Ascending aorta (tissue), 2 donors: Measurements from ENCODE around the gene UNK. TPM values are rescaled to one million over a fixed set of nuclear protein-coding genes. Genes with fewer than 3 reads are reported as not detected.
"Not testable (repeated sequence)": the region's sequence is repeated elsewhere in the genome, so short reads cannot be mapped to it uniquely, and the experiment has no call there.

Experiments
- DNase-seq, 2 donors: peaks; one replicate each; pipeline ENCODE4 v3.0.0-alpha.2; 2019; ENCODE audit warnings: low spot score in 2 of 2
- H3K27ac ChIP-seq, 2 donors: fragments of 200-600 bp; sonication (generic); one replicate each; pipeline ENCODE4 v1.5.1; 2016 to 2017; ENCODE audit warnings: mild to moderate bottlenecking in 1 of 2
- H3K27me3 ChIP-seq: fragments of 200-600 bp; sonication (generic); one replicate; pipeline ENCODE4 v1.5.1; 2017
- H3K36me3 ChIP-seq, 2 donors: fragments of 200-600 bp; sonication (generic); one replicate each; pipeline ENCODE4 v1.5.1; 2016
- H3K4me1 ChIP-seq, 2 donors: fragments of 200-600 bp; sonication (generic); one replicate each; pipeline ENCODE4 v1.5.1; 2016 to 2017; ENCODE audit warnings: mild to moderate bottlenecking in 1 of 2
- H3K4me3 ChIP-seq, 2 donors: fragments of 200-600 bp; sonication (generic); one replicate each; pipeline ENCODE4 v1.5.1; 2016 to 2017; ENCODE audit warnings: mild to moderate bottlenecking in 1 of 2
- H3K9me3 ChIP-seq, 2 donors: fragments of 200-600 bp; sonication (generic); one replicate each; pipeline ENCODE4 v1.5.1; 2016
- CTCF ChIP-seq, 3 experiments: fragments of 200-600 bp in 2 of 3; fragments of 450-650 bp in 1 of 3; sonication (generic) in 2 of 3; IDR thresholded peaks; one replicate each; pipeline ENCODE4 v1.5.1; 2016 to 2019; ENCODE audit warnings: antibody characterized with exemption in 3 of 3, mild to moderate bottlenecking in 1 of 3, moderate library complexity in 1 of 3
- intact Hi-C: fragments of 100-400 bp; cut with DNase I; formaldehyde crosslinking; loops from one replicate; pipeline ENCODE4 v1.15.1; 2023
- total RNA-seq: library from RNA; depleted of rRNA; stranded (reverse); fragments of >200 nt; gene quantifications from one replicate; pipeline ENCODE4 v1.1.0, GENCODE V29; 2016

UNK gene
- total RNA-seq, 1 donor from 2014 or later = 73.9 TPM

GRCh38 chr17:75861927-75862317 lies 77.3 kb downstream of the UNK start:
- Histone ChIP-seq H3K36me3 (no peaks in the 10 kb centered on the region), H3K27me3 (no peaks in the 10 kb centered on the region), H3K27ac (peak overlapping the region; percentile 23 to 42), H3K9me3 (no peaks in the 10 kb centered on the region), H3K4me3 (no peak overlapping the region), H3K4me1 (peaks cover 0 to 6% of the 10 kb centered on the region in 2 donors)
- intact Hi-C loops = no loop called here
- no peak for TF ChIP-seq CTCF (IDR thresholded peaks at IDR 0.05)
- DNase-seq = no peak

- Histone ChIP-seq H3K4me1 (peaks cover 4 to 16% of the 10 kb centered on the region in 2 donors), H3K9me3 (no peaks in the 10 kb centered on the region), H3K36me3 (no peaks in the 10 kb centered on the region), H3K4me3 (no peak overlapping the region), H3K27me3 (no peaks in the 10 kb centered on the region), H3K27ac (peak overlapping the region; percentile 45 to 52)
- no peak for DNase-seq
- intact Hi-C loops = no loop called here
- no peak for TF ChIP-seq CTCF (IDR thresholded peaks at IDR 0.05)
These were observed 79.9 kb downstream of the UNK start for GRCh38 chr17:75864448-75864871.

GRCh38 chr17:75864887-75865286 lies 80.3 kb downstream of the UNK start:
- H3K36me3 ChIP-seq, H3K4me3 ChIP-seq, H3K27me3 ChIP-seq, intact Hi-C loops, H3K9me3 ChIP-seq, DNase-seq: not testable (repeated sequence)
- Histone ChIP-seq H3K4me1 (peaks cover 6 to 20% of the 10 kb centered on the region in 2 donors), H3K27ac (peak overlapping the region; percentile 45 to 52)

- H3K27ac ChIP-seq, H3K4me3 ChIP-seq, H3K9me3 ChIP-seq, H3K27me3 ChIP-seq, DNase-seq, intact Hi-C loops, H3K36me3 ChIP-seq: not testable (repeated sequence)
- H3K4me1 ChIP-seq = peaks cover 12 to 26% of the 10 kb centered on the region in 2 donors
These were observed 81.0 kb downstream of the UNK start for GRCh38 chr17:75865404-75866188.

- H3K27me3 ChIP-seq, H3K9me3 ChIP-seq, intact Hi-C loops, DNase-seq, H3K36me3 ChIP-seq: not testable (repeated sequence)
- Histone ChIP-seq H3K27ac (peak overlapping the region; percentile 96 to 99), H3K4me1 (peaks cover 26 to 52% of the 10 kb centered on the region in 2 donors), H3K4me3 (peak overlapping the region in 1 of 2 donors; percentile 31)
These were observed 84.2 kb downstream of the UNK start for GRCh38 chr17:75868730-75869281.

GRCh38 chr17:75869282-75870141 lies 84.9 kb downstream of the UNK start:
- peak overlapping the region; percentile 96 to 99 for H3K27ac ChIP-seq
- H3K4me3 ChIP-seq = peak overlapping the region in 1 of 2 donors; percentile 31
- intact Hi-C loops = loop anchor here (10.0 kb wide), 1 partner anchor 205 kb away; the partner anchor contains the start of genes RECQL5 and SAP30BP
- peaks cover 33 to 55% of the 10 kb centered on the region in 2 donors for H3K4me1 ChIP-seq
- no peak for TF ChIP-seq CTCF (IDR thresholded peaks at IDR 0.05)
- H3K9me3 ChIP-seq = no peaks in the 10 kb centered on the region
- peaks cover 5 to 7% of the 10 kb centered on the region in 2 donors for H3K36me3 ChIP-seq
- no peaks in the 10 kb centered on the region for H3K27me3 ChIP-seq
- DNase-seq = no peak

- Histone ChIP-seq H3K27ac (peak overlapping the region; percentile 96 to 99), H3K4me1 (peaks cover 40 to 60% of the 10 kb centered on the region in 2 donors), H3K36me3 (peaks cover 13% of the 10 kb centered on the region in 2 donors), H3K4me3 (peak overlapping the region in 1 of 2 donors; percentile 31)
- H3K9me3 ChIP-seq, H3K27me3 ChIP-seq, DNase-seq: not testable (repeated sequence)
- intact Hi-C loops = loop anchor here (10.0 kb wide), 1 partner anchor 205 kb away; the partner anchor contains the start of genes RECQL5 and SAP30BP
These were observed 85.6 kb downstream of the UNK start for GRCh38 chr17:75870228-75870627.
